GM10266 (cell line): ENCODE results near the gene FMN1.

ENCODE experiments used
- DNase-seq: peaks from one replicate; pipeline ENCODE4 v3.0.0; 2012; ENCODE audit errors: extremely low spot score
- CTCF ChIP-seq: IDR thresholded peaks from 2 replicates; pipeline ENCODE4 v1.5.1; 2012; ENCODE audit warnings: mild to moderate bottlenecking, low read depth; ENCODE audit not compliant: control insufficient read depth, insufficient read depth; ENCODE audit errors: missing control alignments

FMN1 gene

GRCh38 chr15:33031324-33031821 lies 163.1 kb downstream of the FMN1 start:
- DNase-seq: no peak

GRCh38 chr15:33030315-33030714 lies 164.2 kb downstream of the FMN1 start:
- no peak for DNase-seq
- TF ChIP-seq CTCF: no peak

More at GRCh38 chr15:33031324-33031821, 163.1 kb downstream of the FMN1 start:
- TF ChIP-seq CTCF: no peak

GRCh38 chr15:33029109-33029652 lies 165.3 kb downstream of the FMN1 start:
- no peak for DNase-seq
- no peak for TF ChIP-seq CTCF

GRCh38 chr15:33028495-33028894 lies 166.0 kb downstream of the FMN1 start:
- no peak for DNase-seq
- no peak for TF ChIP-seq CTCF

GRCh38 chr15:33027306-33028035 lies 167.0 kb downstream of the FMN1 start:
- no peak for TF ChIP-seq CTCF
- DNase-seq: no peak

GRCh38 chr15:33026614-33027013 lies 167.9 kb downstream of the FMN1 start:
- DNase-seq: no peak
- TF ChIP-seq CTCF: no peak

- TF ChIP-seq CTCF: no peak
- DNase-seq: no peak
Measured at GRCh38 chr15:33022629-33023028, 171.9 kb downstream of the FMN1 start.
